ENCODE results near the gene NAV3. TPM values are rescaled to one million over a fixed set of nuclear protein-coding genes. Genes with fewer than 3 reads are reported as not detected.

Gene NAV3
- total and polyA plus RNA-seq, 2 of the 4 experiments (the other 2 are of a cell fraction) = 25.5 to 106 TPM

DNA sequence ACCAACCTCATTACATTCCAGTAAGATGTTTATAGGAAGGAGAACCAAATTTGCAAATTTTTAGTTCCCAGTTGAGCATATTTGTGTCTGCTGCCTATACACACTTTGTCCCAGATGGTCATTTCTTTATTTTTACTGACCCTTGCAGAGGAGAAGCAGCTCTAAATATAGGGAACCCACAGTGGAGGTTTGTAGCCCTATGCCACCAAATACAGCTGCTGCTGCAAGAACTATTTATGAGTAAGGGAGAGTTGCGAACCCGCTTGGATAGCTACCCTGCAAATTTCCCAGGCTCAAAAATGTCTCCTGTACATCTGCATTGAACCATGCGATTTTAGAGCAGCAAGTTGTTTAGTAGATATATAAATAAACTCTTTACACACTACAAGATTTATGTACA lies 48.2 kb downstream of the NAV3 start:
- H2BK20ac ChIP-seq (ENCODE audit: low read depth, low read length) = no peak overlapping the region
- no peak overlapping the region for H2BK120ac ChIP-seq (ENCODE audit: low read depth, low read length)
- H2AK5ac ChIP-seq (ENCODE audit: low read depth, low read length) = no peak overlapping the region
- H3K14ac ChIP-seq (replicated peaks; ENCODE audit: low read depth, low read length) = no peak overlapping the region
- H3K23ac ChIP-seq (ENCODE audit: low read depth, low read length) = no peak overlapping the region
- no CpG with 5 or more reads among the region's 3 CpGs for WGBS, 2 experiments (ENCODE audit: extremely low coverage in 2 of 2, insufficient read length in 1 of 2)
- H2BK5ac ChIP-seq (ENCODE audit: low read depth, low read length, poor library complexity, severe bottlenecking) = no peak overlapping the region
- intact Hi-C loops (cut with micrococcal nuclease) = no loop called here
- H3K27ac ChIP-seq (ENCODE audit: insufficient read depth, low read length) = no peak overlapping the region
- ChIA-PET POLR2A (ENCODE audit: unreplicated experiment) (no interaction called here), CTCF (interaction anchor here (0.7 kb wide), 1 partner anchor 1466 kb away, joined by 3 read pairs; no protein-coding TSS in a partner anchor)
- no peaks in the 10 kb centered on the region for H3K36me3 ChIP-seq (ENCODE audit: control insufficient read depth, insufficient read depth, low read length)
- no peaks in the 10 kb centered on the region for H3K9me1 ChIP-seq (ENCODE audit: insufficient read depth, low read length)
- H3K56ac ChIP-seq (ENCODE audit: extremely low read depth, insufficient read depth, low read length) = no peak overlapping the region
- BruUV-seq (replicated peaks) = no TSS peak
- H2AK9ac ChIP-seq (replicated peaks; ENCODE audit: low read depth, low read length, poor library complexity) = no peak overlapping the region
- no peak overlapping the region for H3K4me3 ChIP-seq (ENCODE audit: insufficient read depth, low read depth, low read length)
- H4K5ac ChIP-seq (ENCODE audit: low read depth, low read length) = no peak overlapping the region
- H3K4me1 ChIP-seq (ENCODE audit: control insufficient read depth, insufficient read depth, low read length) = no peaks in the 10 kb centered on the region
- no peak for TF ChIP-seq CHD1 (IDR thresholded peaks at IDR 0.05; ENCODE audit: low read depth, low read length)
- TF ChIP-seq, protein P1, sequence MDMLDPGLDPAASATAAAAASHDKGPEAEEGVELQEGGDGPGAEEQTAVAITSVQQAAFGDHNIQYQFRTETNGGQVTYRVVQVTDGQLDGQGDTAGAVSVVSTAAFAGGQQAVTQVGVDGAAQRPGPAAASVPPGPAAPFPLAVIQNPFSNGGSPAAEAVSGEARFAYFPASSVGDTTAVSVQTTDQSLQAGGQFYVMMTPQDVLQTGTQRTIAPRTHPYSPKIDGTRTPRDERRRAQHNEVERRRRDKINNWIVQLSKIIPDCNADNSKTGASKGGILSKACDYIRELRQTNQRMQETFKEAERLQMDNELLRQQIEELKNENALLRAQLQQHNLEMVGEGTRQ (IDR thresholded peaks at IDR 0.05; ENCODE audit: low read depth, low read length) = no peak
- no peak for TF ChIP-seq RFX5 (IDR thresholded peaks at IDR 0.05; ENCODE audit: low read depth, low read length)
- no peak for TF ChIP-seq CEBPB (IDR thresholded peaks at IDR 0.05; ENCODE audit: low read depth, low read length)
- no peak for TF ChIP-seq SMC3 (IDR thresholded peaks at IDR 0.05; ENCODE audit: low read depth, low read length)
- no peak for TF ChIP-seq RAD21 (IDR thresholded peaks at IDR 0.05; ENCODE audit: low read length)
- TF ChIP-seq POLR2A (IDR thresholded peaks at IDR 0.05; ENCODE audit: low read depth, low read length) = no peak
- TF ChIP-seq, protein P2, sequence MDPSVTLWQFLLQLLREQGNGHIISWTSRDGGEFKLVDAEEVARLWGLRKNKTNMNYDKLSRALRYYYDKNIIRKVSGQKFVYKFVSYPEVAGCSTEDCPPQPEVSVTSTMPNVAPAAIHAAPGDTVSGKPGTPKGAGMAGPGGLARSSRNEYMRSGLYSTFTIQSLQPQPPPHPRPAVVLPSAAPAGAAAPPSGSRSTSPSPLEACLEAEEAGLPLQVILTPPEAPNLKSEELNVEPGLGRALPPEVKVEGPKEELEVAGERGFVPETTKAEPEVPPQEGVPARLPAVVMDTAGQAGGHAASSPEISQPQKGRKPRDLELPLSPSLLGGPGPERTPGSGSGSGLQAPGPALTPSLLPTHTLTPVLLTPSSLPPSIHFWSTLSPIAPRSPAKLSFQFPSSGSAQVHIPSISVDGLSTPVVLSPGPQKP (IDR thresholded peaks at IDR 0.05; ENCODE audit: borderline replicate concordance, low read depth, low read length) = no peak
- no peak for TF ChIP-seq NFE2L2 (IDR thresholded peaks at IDR 0.05; ENCODE audit: low read depth, low read length)
- TF ChIP-seq BHLHE40 (IDR thresholded peaks at IDR 0.05; ENCODE audit: low read depth, low read length) = no peak
- no peak for TF ChIP-seq MXI1 (IDR thresholded peaks at IDR 0.05; ENCODE audit: borderline replicate concordance, low read depth, low read length)
- no peak for TF ChIP-seq MAFK (IDR thresholded peaks at IDR 0.05; ENCODE audit: low read depth, low read length)
- TF ChIP-seq, protein P3, sequence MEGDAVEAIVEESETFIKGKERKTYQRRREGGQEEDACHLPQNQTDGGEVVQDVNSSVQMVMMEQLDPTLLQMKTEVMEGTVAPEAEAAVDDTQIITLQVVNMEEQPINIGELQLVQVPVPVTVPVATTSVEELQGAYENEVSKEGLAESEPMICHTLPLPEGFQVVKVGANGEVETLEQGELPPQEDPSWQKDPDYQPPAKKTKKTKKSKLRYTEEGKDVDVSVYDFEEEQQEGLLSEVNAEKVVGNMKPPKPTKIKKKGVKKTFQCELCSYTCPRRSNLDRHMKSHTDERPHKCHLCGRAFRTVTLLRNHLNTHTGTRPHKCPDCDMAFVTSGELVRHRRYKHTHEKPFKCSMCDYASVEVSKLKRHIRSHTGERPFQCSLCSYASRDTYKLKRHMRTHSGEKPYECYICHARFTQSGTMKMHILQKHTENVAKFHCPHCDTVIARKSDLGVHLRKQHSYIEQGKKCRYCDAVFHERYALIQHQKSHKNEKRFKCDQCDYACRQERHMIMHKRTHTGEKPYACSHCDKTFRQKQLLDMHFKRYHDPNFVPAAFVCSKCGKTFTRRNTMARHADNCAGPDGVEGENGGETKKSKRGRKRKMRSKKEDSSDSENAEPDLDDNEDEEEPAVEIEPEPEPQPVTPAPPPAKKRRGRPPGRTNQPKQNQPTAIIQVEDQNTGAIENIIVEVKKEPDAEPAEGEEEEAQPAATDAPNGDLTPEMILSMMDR (conservative IDR thresholded peaks at IDR 0.05; ENCODE audit: low read depth, low read length) = no peak
- no peak for TF ChIP-seq FOS (IDR thresholded peaks at IDR 0.05; ENCODE audit: low read depth, low read length)
- no peak for TF ChIP-seq RCOR1 (IDR thresholded peaks at IDR 0.05; ENCODE audit: insufficient replicate concordance, low read length)
- TF ChIP-seq MAZ (IDR thresholded peaks at IDR 0.05; ENCODE audit: borderline replicate concordance, low read depth, low read length) = no peak
- H2AFZ ChIP-seq (replicated peaks; ENCODE audit: low read length, poor library complexity) = no peak overlapping the region
- no peak overlapping the region for H4K8ac ChIP-seq (ENCODE audit: low read depth in 2 of 2, low read length in 2 of 2)
- no peaks in the 10 kb centered on the region for H3K27me3 ChIP-seq (ENCODE audit: control insufficient read depth, insufficient read depth, low read length)
- H3K79me1 ChIP-seq (ENCODE audit: low read depth in 1 of 2, low read length in 2 of 2) = no peaks in the 10 kb centered on the region
- H3K4me2 ChIP-seq (ENCODE audit: low read depth, low read length) = no peak overlapping the region
- H3K9ac ChIP-seq (ENCODE audit: low read depth, low read length) = no peak overlapping the region
- no peak overlapping the region for H4K91ac ChIP-seq (ENCODE audit: insufficient read depth, low read depth, low read length)
- H3K18ac ChIP-seq (ENCODE audit: low read depth, low read length) = no peak overlapping the region
- in situ Hi-C loops (cut with MboI; ENCODE audit: low sequenced_read_pairs) = no loop called here
- dilution Hi-C loops (cut with HindIII; ENCODE audit: low sequenced_read_pairs, unreplicated experiment) = no loop called here
- ATAC-seq (ENCODE audit: low read depth) = no peak
- no peaks in the 10 kb centered on the region for H4K20me1 ChIP-seq (ENCODE audit: insufficient read depth, low read length)
- H3K9me3 ChIP-seq (ENCODE audit: control insufficient read depth, insufficient read depth, low read length) = no peaks in the 10 kb centered on the region
- H2BK15ac ChIP-seq (ENCODE audit: low read depth, low read length) = no peak overlapping the region
- DNase-seq = no peak
- no peak overlapping the region for H3K4ac ChIP-seq (ENCODE audit: low read depth, low read length)

Data from IMR-90 (cell line).